Spleen (tissue), 7 donors: ENCODE measurements around the gene PPARGC1A.

Source experiments
- POLR2A ChIP-seq, 3 donors: fragments of 450-650 bp; IDR thresholded peaks; one replicate each; pipeline ENCODE4 v1.5.1; 2017; ENCODE audit warnings: antibody characterized with exemption in 3 of 3, mild to moderate bottlenecking in 1 of 3
- POLR2AphosphoS5 ChIP-seq, 3 donors: sonication (generic); formaldehyde crosslinking; IDR thresholded peaks; one replicate each; pipeline ENCODE4 v1.5.1; 2017; ENCODE audit warnings: antibody characterized with exemption in 3 of 3
- TF ChIP-seq, protein P1 (sequence below), 11 experiments: fragments of 200-600 bp in 7 of 11; fragments of 450-650 bp in 4 of 11; sonication (generic) in 4 of 11; IDR thresholded peaks in 8 of 11; conservative IDR thresholded peaks in 3 of 11; 1 replicate in 7 of 11; 2 replicates in 4 of 11; pipeline versions ENCODE4 v1.4.0 to v1.8.0; 2016 to 2021; ENCODE audit warnings: antibody characterized with exemption in 11 of 11, inconsistent platforms in 4 of 11, mild to moderate bottlenecking in 1 of 11
- donor health status: DM: no; HTN: no; CAD: no; lungs with moderate emphysema.
- donor health status: DM: no; HTN: no; CAD: no.
- donor health status: DM: no; HTN: no; CAD: no.

DNA sequence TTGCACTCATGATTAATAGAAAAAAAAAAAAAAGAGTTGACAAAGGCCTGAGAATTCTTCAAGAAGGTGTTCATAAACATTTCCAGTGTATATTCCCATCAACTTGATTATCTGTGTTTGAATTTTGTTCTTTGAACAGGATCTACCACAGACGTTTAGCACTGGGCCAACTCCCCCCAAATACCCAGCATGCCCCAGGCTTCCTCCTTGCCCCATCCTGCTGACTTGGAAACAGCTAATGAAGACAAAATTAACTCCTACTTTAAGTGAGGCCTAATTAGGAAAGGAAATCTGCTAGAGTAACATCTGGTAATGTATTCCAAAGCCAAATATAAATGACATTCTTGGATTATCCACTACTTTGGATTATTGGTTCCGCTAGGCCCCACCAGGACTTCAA is 52.5 kb downstream of the PPARGC1A start:
- TF ChIP-seq, protein P1, sequence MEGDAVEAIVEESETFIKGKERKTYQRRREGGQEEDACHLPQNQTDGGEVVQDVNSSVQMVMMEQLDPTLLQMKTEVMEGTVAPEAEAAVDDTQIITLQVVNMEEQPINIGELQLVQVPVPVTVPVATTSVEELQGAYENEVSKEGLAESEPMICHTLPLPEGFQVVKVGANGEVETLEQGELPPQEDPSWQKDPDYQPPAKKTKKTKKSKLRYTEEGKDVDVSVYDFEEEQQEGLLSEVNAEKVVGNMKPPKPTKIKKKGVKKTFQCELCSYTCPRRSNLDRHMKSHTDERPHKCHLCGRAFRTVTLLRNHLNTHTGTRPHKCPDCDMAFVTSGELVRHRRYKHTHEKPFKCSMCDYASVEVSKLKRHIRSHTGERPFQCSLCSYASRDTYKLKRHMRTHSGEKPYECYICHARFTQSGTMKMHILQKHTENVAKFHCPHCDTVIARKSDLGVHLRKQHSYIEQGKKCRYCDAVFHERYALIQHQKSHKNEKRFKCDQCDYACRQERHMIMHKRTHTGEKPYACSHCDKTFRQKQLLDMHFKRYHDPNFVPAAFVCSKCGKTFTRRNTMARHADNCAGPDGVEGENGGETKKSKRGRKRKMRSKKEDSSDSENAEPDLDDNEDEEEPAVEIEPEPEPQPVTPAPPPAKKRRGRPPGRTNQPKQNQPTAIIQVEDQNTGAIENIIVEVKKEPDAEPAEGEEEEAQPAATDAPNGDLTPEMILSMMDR (IDR thresholded peaks at IDR 0.05 in 8 of 11, conservative IDR thresholded peaks at IDR 0.05 in 3 of 11): no peak
- no peak for TF ChIP-seq POLR2A (IDR thresholded peaks at IDR 0.05)
- TF ChIP-seq POLR2AphosphoS5 (IDR thresholded peaks at IDR 0.05): no peak
